ES-I3 (cell line): Measurements from ENCODE around the gene RSPRY1.
"Not testable (repeated sequence)": the region's sequence is repeated elsewhere in the genome, so short reads cannot be mapped to it uniquely, and the experiment has no call there.

Experiments used
- H3K36me3 ChIP-seq: 2 replicates; pipeline ENCODE4 v1.6.1; 2013; ENCODE audit warnings: mild to moderate bottlenecking, low read length, control low read depth, moderate library complexity; ENCODE audit not compliant: insufficient read depth
- H3K4me1 ChIP-seq: 2 replicates; pipeline ENCODE4 v1.6.1; 2013; ENCODE audit warnings: mild to moderate bottlenecking, control low read depth, low read length; ENCODE audit not compliant: insufficient read depth
- H3K9ac ChIP-seq: 2 replicates; pipeline ENCODE4 v1.6.1; 2013; ENCODE audit warnings: low read depth, mild to moderate bottlenecking, low read length, moderate library complexity
- H3K9me3 ChIP-seq: 2 replicates; pipeline ENCODE4 v1.6.1; 2013; ENCODE audit warnings: mild to moderate bottlenecking, low read length, moderate library complexity; ENCODE audit not compliant: control insufficient read depth, insufficient read depth

The RSPRY1 gene

DNA sequence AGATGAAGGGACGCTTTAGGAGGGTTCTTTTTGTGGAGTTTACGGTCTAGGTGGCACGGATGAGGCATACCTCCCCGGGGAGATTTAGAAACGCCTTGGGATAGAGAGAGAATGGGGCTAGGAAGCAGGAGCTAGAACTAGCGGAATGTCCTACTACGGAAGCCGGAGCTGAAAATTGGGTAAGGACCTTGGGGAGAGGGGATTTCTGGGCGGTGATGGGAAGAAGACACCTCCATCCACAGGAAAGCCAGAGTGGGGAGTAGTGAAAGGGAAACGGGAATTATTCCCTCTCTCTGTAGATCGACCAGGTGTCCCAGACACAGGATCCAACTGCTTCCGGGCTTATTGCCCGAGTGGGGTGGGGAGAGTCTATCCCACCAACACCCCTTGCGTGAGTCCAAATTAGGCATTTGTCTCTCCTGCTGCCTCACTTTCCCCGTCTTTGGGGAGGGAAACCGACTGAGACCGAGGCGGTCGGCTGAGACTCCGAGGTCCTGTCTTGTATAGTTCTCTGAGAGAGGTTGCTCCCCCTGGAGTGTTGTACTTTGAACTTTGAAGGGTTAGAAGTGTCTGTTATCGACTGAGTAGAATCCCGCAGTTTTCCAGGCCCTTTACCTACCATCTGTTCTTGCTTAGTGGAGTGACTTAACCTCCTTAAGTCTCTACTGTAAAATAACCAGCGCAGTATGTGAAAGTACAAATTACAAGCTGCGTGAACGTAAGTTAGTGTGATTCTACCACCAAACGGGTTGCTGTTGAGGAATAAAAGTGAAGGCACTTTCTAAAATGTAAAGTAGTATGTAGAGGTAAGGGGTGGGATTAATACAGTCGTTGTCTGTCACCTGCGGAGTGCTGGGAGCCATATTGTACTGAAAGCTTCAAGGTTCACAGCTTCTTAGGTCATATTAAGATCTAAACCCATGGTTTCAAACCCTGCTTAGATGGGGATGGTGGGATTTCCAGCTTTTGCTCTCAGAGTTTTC, 1.0 kb downstream of the RSPRY1 start:
- Histone ChIP-seq H3K9me3 (no peaks in the 10 kb centered on the region), H3K36me3 (no peaks in the 10 kb centered on the region), H3K4me1 (peaks cover 1% of the 10 kb centered on the region), H3K9ac (peak overlapping the region; percentile 93)

DNA sequence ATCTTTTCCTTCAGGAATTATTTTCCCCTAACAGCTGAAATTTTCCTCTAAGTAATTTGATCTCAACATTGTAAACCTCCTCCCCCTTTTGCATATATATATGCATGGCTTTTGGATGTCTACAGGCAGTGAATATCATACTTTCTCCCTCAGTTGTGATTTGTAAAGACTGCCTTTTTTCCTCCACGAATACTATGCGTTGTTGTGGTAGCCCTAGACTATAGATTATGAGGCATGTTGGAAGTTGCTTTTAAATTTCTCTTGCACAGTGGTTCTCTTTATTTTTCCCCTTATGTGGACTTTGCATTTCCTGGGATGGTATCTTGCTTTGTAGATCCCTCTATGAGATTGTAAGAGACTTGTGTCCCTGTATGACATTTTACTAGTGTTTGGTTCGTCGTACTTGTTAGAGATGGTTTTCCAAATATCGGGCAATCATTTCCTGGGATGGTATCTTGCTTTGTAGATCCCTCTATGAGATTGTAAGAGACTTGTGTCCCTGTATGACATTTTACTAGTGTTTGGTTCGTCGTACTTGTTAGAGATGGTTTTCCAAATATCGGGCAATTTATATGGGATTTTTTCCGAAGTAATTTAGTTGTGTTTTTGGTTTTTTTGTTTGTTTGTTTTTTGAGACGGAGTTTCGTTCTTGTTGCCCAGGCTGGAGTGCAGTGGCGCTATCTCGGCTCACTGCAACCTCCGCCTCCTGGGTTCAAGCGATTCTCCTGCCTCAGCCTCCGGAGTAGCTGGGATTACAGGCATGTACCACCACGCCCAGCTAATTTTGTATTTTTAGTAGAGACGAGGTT, 2.0 kb downstream of the RSPRY1 start:
- H3K4me1 ChIP-seq, H3K9me3 ChIP-seq, H3K36me3 ChIP-seq: not testable (repeated sequence)
- H3K9ac ChIP-seq, result peak overlapping the region; percentile 93

DNA sequence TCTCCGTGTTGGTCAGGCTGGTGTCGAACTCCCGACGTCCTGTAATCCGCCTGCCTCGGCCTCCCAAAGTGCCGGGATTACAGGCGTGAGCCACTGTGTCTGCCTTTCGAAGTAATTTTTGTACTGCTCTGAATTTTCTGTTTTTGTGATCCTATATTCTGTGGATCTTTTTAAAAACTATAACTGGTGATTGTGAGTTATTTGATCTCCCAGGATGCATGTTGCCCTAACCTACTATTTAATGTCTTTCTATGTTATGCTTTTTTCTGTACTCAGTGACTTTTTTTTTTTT, 2.5 kb downstream of the RSPRY1 start:
- no peak overlapping the region for H3K9ac ChIP-seq
- no peaks in the 10 kb centered on the region for H3K9me3 ChIP-seq
- H3K4me1 ChIP-seq, result no peaks in the 10 kb centered on the region
- H3K36me3 ChIP-seq, result no peaks in the 10 kb centered on the region

DNA sequence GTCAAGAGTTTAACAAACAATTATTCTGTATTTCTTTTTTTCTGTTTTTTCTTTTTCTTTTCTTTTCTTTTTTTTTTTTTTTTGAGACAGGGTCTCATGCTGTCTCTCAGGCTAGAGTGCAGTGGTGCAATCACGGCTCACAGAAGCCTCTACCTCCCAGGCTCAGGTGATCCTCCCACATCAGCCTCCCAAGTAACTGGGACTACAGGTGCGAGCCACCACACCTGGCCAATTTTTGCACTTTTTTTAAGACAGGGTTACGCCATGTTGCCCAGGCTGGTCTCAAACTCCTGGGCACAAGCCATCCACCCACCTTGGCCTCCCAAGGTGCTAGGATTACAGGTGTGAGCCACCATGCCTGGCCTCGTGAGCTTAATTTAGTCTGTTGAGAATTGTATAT, 3.4 kb downstream of the RSPRY1 start:
- not testable (repeated sequence) for H3K4me1 ChIP-seq, H3K9ac ChIP-seq, H3K9me3 ChIP-seq, H3K36me3 ChIP-seq

DNA sequence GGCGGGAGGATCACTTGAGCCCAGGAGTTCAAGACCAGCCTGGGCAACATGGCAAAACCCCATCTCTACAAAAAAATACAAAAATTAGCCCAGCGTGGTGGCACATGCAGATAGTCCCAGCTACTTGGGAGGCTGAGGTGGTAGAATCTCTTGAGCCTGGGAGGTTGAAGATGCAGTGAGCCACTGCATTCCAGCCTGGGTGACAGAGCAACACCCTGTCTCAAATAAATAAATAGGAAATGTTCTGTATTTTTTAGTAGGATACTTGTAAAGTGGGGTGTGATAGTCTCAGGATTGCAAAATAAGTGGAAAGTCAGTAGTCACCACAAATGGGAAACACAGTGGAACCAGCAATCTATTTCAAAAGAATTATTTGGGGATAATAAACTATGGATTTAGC, 4.0 kb downstream of the RSPRY1 start:
- Histone ChIP-seq H3K36me3 (no peaks in the 10 kb centered on the region), H3K4me1 (no peaks in the 10 kb centered on the region), H3K9ac (no peak overlapping the region), H3K9me3 (no peaks in the 10 kb centered on the region)

DNA sequence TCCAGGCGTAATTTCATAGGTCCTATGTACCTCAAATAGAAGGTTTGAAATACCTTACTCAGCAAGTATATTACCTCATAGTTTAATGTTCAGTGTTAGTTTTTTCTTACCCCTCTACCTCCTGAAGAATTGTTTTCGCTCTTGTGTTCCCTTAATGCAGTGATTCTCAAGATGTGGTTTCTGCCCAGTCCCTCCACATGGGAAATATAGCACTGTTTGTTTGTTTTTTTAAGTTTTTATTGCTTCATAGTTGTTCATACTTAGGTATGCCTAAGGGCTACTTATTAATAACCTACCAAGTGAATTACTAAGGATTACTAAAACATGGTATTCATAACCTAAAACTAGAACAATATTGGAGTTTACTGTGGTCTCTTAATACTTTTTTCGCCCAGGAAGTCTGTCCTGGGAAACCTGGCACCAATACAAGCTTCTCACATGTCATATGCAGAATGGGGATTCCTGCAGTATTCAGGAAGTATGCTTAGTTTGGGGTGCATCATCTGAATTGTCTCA, 5.0 kb downstream of the RSPRY1 start:
- Histone ChIP-seq H3K9me3 (no peaks in the 10 kb centered on the region), H3K9ac (no peak overlapping the region), H3K4me1 (peaks cover 1% of the 10 kb centered on the region; the same call in 1 of the 2 replicates), H3K36me3 (no peaks in the 10 kb centered on the region)

DNA sequence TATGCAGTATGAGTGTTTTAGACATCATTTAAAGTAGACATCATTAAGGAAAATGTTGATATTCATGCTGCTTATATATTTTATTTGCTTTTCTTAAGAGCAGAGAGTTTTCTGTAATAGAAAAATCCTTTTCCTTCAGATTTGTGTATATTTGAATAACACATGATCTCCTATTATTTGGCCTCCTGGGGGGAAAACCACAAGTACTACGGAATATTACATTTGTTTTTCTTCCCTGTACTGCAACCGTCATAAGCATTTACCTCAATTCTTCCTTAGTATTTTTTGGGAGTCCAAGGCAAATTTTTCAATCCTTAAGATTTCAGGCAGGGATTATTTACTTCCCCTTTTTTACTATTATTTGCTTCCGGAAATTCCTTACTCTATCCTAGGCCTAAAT, 6.0 kb downstream of the RSPRY1 start:
- Histone ChIP-seq H3K9ac (no peak overlapping the region), H3K36me3 (no peaks in the 10 kb centered on the region), H3K9me3 (no peaks in the 10 kb centered on the region), H3K4me1 (peaks cover 4% of the 10 kb centered on the region; the same call in 1 of the 2 replicates)

DNA sequence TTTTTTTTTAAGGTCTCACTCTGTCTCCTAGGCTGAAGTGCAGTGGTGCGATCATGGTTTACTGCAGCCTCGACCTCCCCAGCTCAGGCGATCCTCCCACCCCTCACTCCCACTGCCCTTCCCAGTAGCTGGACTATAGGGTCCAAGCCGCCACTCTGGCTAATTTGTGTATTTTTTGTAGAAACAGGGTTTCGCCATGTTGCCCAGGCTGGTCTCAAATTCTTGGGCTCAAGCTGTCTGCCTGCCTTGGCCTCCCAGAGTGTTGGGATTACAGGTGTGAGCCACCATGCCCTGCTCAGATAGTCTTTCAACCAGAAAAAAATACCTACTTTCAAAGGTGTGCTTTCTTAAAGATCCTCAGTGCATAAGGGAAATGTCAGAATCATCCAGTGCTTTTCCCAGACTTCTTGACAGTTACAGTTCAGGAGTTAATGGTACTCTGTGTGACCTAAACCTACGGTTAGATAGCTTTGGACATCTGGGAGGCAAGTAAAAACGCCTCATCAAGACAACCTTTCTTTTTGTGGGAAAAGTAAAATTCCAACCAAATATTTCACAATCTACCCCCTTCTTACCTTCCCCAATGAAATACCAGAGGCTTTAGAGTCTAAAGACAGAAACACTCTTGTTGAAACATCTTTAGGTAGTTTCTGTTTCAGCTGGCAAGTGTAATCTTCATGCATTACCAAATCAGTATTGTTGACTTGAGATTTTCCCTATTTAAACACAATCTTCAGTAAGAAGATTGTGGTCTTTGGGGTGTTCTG, 6.8 kb downstream of the RSPRY1 start:
- Histone ChIP-seq H3K9me3 (no peaks in the 10 kb centered on the region), H3K36me3 (no peaks in the 10 kb centered on the region), H3K9ac (no peak overlapping the region), H3K4me1 (peaks cover 4% of the 10 kb centered on the region; the same call in 1 of the 2 replicates)

DNA sequence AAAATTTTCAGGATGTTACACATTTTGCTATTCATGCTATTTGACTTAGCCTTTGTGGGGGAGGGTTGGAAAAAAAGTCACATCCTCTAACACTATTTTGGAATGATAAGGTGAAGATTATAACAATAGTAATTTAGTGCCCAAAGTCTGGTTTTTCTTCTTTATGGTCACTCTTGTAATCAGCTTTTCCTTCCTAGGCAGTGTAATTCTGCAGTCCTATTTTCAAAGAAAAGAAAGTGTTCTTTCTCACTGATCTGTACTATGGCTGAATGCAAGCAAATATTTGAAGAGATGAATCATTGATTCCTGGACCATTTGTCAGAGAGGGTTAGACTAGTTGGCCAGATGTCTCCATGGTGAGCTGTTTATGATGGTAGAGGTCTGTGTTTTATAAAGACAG, 8.4 kb downstream of the RSPRY1 start:
- no peak overlapping the region for H3K9ac ChIP-seq
- peaks cover 4% of the 10 kb centered on the region; the same call in 1 of the 2 replicates for H3K4me1 ChIP-seq
- no peaks in the 10 kb centered on the region for H3K9me3 ChIP-seq
- no peaks in the 10 kb centered on the region for H3K36me3 ChIP-seq

DNA sequence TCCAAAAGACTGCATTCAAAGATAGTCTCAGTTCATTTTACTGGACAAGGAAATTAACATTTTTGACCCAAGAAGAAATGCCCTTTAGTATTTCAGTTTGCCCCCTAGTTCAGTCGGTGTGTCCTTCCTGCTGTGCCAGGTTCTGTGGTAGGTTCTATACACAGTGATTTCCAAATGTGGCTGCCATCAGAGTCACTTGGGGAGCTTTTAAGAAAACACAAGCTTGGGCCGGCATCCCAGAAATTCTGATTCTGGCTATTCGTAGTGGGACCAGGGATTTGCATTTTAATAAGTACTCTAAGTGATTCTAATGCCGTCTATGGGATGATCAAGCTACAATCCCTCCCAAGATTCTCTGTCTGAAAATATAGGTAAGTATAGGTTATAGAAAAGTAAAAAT, 10.2 kb downstream of the RSPRY1 start:
- Histone ChIP-seq H3K9me3 (no peaks in the 10 kb centered on the region), H3K36me3 (no peaks in the 10 kb centered on the region), H3K4me1 (peaks cover 4% of the 10 kb centered on the region; the same call in 1 of the 2 replicates), H3K9ac (no peak overlapping the region)

DNA sequence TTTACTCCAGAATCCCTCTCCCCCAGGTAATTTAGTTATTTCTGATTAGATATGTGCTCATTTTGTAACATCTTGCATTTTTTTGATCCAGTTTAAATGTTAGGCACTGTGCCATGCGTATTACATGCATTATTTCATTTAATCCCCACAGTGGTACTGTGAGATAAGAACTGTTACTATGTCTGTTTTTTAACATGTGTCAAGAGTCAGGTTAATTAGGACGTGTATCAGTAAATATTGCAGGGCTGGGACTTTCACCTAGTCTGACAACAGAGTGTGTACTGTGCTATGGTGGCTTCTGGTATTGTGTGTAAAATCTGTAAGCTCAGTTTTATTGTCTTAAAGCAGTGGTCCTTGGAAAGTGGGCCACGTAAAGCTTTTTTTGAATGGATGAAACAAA, 10.6 kb downstream of the RSPRY1 start:
- no peaks in the 10 kb centered on the region for H3K36me3 ChIP-seq
- H3K4me1 ChIP-seq, result peaks cover 4% of the 10 kb centered on the region; the same call in 1 of the 2 replicates
- H3K9ac ChIP-seq, result no peak overlapping the region
- H3K9me3 ChIP-seq, result no peaks in the 10 kb centered on the region

DNA sequence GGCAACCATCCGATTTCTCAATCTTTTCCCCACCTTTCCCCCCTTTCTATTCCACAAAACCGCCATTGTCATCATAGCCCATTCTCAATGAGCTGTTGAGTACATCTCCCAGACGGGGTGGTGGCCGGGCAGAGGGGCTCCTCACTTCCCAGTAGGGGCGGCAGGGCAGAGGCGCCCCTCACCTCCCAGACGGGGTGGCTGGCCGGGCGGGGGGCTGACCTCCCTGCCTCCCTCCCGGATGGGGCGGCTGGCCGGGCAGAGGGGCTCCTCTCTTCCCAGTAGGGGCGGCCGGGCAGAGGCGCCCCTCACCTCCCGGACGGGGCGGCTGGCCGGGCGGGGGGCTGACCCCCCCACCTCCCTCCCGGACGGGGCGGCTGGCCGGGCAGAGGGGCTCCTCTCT, 14.2 kb downstream of the RSPRY1 start:
- not testable (repeated sequence) for H3K9me3 ChIP-seq, H3K36me3 ChIP-seq, H3K4me1 ChIP-seq, H3K9ac ChIP-seq

DNA sequence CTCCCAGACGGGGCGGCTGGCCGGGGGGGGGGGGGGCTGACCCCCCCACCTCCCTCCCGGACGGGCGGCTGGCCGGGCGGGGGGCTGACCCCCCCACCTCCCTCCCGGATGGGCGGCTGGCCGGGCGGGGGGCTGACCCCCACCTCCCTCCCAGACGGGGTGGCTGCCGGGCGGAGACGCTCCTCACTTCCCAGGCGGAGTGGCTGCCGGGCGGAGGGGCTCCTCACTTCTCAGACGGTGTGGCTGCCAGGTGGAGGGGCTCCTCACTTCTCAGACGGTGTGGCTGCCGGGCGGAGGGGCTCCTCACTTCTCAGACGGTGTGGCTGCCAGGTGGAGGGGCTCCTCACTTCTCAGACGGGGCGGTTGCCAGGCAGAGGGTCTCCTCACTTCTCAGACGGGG, 14.8 kb downstream of the RSPRY1 start:
- H3K36me3 ChIP-seq, H3K9me3 ChIP-seq, H3K9ac ChIP-seq, H3K4me1 ChIP-seq: not testable (repeated sequence)
